Loucy (cell line): ENCODE results near the gene CDK5.

ENCODE experiments used
- CTCF ChIP-seq: fragments of 200-600 bp; sonication (generic); conservative IDR thresholded peaks from 2 replicates; pipeline ENCODE4 v1.5.1; 2014; ENCODE audit warnings: mild to moderate bottlenecking, antibody characterized with exemption, low read length
- EZH2phosphoT487 ChIP-seq: fragments of 200-600 bp; IDR thresholded peaks from 2 replicates; pipeline ENCODE4 v1.6.1; 2018; ENCODE audit warnings: antibody characterized with exemption, mild to moderate bottlenecking, moderate library complexity, borderline replicate concordance

- no peak for TF ChIP-seq CTCF
- no peak for TF ChIP-seq EZH2phosphoT487
Observed at GRCh38 chr7:151069841-151070573, 12.3 kb upstream of the CDK5 start.
